ENCODE data around the gene DAPP1. TPM values are rescaled to one million over a fixed set of nuclear protein-coding genes. Genes with fewer than 3 reads are reported as not detected.

Gene DAPP1
- total RNA-seq, 2 experiments from 2014 or later: 37.9 to 39.7 TPM

DNA sequence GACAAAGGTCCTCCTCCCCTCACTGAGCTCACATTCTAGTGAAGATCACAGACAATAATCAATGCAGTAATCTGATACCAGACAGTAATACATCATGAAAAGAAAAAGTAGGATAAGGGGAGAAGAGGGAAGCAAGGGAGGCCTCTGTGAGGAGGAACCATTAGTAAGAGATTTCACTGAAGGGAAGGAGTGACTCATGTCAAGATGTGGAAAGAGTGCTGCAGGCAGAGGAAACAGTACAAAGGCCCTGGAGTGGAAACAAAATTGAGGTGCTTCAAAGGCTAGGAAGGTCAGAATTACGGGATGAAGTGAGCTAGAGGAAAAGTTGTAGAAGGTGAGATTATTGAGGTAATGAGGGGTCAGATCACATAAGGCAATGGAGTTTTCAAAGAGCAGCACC lies 39.5 kb downstream of the DAPP1 start:
- H3K9me3 Mint-ChIP-seq: no peaks in the 10 kb centered on the region
- peaks cover 60% of the 10 kb centered on the region for H3K4me1 Mint-ChIP-seq
- no peaks in the 10 kb centered on the region for H3K27me3 Mint-ChIP-seq
- peak overlapping the region; percentile 15 for H3K4me3 Mint-ChIP-seq
- DNase-seq: no peak
- H3K36me3 Mint-ChIP-seq: peaks cover 57% of the 10 kb centered on the region
- peak overlapping the region; percentile 74 for H3K27ac Mint-ChIP-seq

GRCh38 chr4:99857307-99857706 lies 40.7 kb downstream of the DAPP1 start:
- peak overlapping the region; percentile 74 for H3K27ac Mint-ChIP-seq
- H3K27me3 Mint-ChIP-seq: no peaks in the 10 kb centered on the region
- H3K4me3 Mint-ChIP-seq: peak overlapping the region; percentile 15
- no peak for DNase-seq
- H3K9me3 Mint-ChIP-seq: no peaks in the 10 kb centered on the region
- peaks cover 60% of the 10 kb centered on the region for H3K4me1 Mint-ChIP-seq
- peaks cover 61% of the 10 kb centered on the region for H3K36me3 Mint-ChIP-seq

DNA sequence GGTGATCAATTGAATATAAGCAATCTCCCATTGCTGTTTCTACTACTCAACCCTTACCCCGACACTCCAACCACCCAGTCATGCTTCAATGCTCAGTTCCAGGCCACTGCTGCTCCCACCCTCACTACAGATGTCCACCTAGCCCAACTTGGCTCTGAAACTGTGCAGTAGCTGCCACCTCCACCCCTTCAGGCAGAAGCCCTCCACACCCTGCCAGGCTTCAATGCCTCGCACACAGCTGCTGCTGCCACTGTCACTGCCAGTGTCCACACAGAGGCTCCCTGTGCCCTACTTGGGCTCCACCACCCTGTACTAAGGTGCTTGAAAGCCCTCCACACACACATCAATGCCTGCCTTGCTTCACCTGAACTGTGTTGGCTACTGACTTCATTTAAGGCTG lies 43.0 kb downstream of the DAPP1 start:
- Mint-ChIP-seq H3K4me3 (no peak overlapping the region), H3K27ac (no peak overlapping the region), H3K27me3 (no peaks in the 10 kb centered on the region), H3K4me1 (peaks cover 44% of the 10 kb centered on the region), H3K36me3 (peaks cover 43% of the 10 kb centered on the region), H3K9me3 (no peaks in the 10 kb centered on the region)
- no peak for DNase-seq

- H3K4me1 Mint-ChIP-seq: peaks cover 35% of the 10 kb centered on the region
These were observed 43.9 kb downstream of the DAPP1 start for GRCh38 chr4:99860521-99860920.

GRCh38 chr4:99861120-99861905 lies 44.7 kb downstream of the DAPP1 start:
- Mint-ChIP-seq H3K36me3 (peaks cover 38% of the 10 kb centered on the region), H3K9me3 (no peaks in the 10 kb centered on the region), H3K4me3 (no peak overlapping the region), H3K4me1 (peaks cover 31% of the 10 kb centered on the region), H3K27me3 (no peaks in the 10 kb centered on the region), H3K27ac (peak overlapping the region; percentile 42)
- DNase-seq: no peak

More at GRCh38 chr4:99860521-99860920, 43.9 kb downstream of the DAPP1 start:
- Mint-ChIP-seq H3K27me3 (no peaks in the 10 kb centered on the region), H3K9me3 (no peaks in the 10 kb centered on the region), H3K36me3 (peaks cover 40% of the 10 kb centered on the region), H3K4me3 (no peak overlapping the region), H3K27ac (no peak overlapping the region)
- DNase-seq: no peak

DNA sequence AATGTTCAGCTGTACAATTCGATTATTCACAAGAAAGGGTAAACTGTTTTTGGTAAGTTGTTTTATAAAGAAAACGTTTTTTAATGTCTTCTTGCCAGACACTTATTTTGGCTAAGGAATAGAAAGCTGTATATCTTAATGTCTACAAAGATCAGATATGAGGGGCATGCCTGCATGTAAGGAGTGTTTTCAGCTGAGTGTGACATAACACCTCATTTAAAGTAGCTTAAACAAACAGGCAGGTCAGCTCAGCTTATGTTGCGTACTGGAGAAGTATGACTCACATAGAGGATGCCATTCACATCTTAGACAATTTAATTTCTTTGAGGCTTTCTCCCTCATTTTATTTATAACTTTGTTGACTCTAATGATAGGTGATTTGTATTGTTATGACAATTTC lies 47.2 kb downstream of the DAPP1 start:
- DNase-seq: no peak

GRCh38 chr4:99868126-99868596 lies 51.5 kb downstream of the DAPP1 start:
- DNase-seq: no peak
- Mint-ChIP-seq H3K36me3 (peaks cover 30% of the 10 kb centered on the region), H3K4me3 (no peak overlapping the region), H3K9me3 (no peaks in the 10 kb centered on the region), H3K27me3 (no peaks in the 10 kb centered on the region), H3K4me1 (peaks cover 8% of the 10 kb centered on the region), H3K27ac (peak overlapping the region; percentile 55)

More for the DNA sequence above, 47.2 kb downstream of the DAPP1 start:
- H3K36me3 Mint-ChIP-seq: peaks cover 30% of the 10 kb centered on the region
- H3K9me3 Mint-ChIP-seq: no peaks in the 10 kb centered on the region
- H3K27me3 Mint-ChIP-seq: no peaks in the 10 kb centered on the region
- H3K4me1 Mint-ChIP-seq: peaks cover 19% of the 10 kb centered on the region
- H3K4me3 Mint-ChIP-seq: no peak overlapping the region
- no peak overlapping the region for H3K27ac Mint-ChIP-seq

- no peaks in the 10 kb centered on the region for H3K27me3 Mint-ChIP-seq
- peaks cover 6% of the 10 kb centered on the region for H3K4me1 Mint-ChIP-seq
- H3K36me3 Mint-ChIP-seq: peaks cover 24% of the 10 kb centered on the region
- H3K4me3 Mint-ChIP-seq: no peak overlapping the region
- no peak overlapping the region for H3K27ac Mint-ChIP-seq
- no peaks in the 10 kb centered on the region for H3K9me3 Mint-ChIP-seq
- DNase-seq: no peak
These were observed 55.9 kb downstream of the DAPP1 start for GRCh38 chr4:99872570-99872969.

- Mint-ChIP-seq H3K9me3 (no peaks in the 10 kb centered on the region), H3K36me3 (peaks cover 19% of the 10 kb centered on the region), H3K4me1 (no peaks in the 10 kb centered on the region), H3K27me3 (no peaks in the 10 kb centered on the region), H3K27ac (no peak overlapping the region), H3K4me3 (no peak overlapping the region)
- no peak for DNase-seq
These were observed 58.4 kb downstream of the DAPP1 start for GRCh38 chr4:99875071-99875470.

- no peak overlapping the region for H3K27ac Mint-ChIP-seq
- no peak for DNase-seq
These were observed 60.3 kb downstream of the DAPP1 start for GRCh38 chr4:99876946-99877345.

DNA sequence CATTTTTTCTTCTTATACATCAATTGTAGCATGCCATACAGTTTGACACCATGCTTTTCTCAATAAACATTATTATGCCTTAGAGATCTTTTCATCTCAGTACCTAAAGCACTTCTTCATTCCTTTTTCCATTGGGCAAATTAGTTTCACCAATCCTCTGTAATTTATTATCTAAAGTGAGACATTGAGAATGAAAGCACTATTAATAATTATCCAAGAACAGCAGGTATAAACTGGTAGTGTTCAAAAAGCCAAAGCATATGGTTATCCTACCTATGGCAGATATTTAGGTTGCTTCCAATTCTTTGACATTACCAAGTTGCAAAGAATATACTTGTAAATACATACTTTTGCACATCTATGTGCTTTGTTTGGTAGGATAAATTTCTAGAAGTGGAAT lies 62.0 kb downstream of the DAPP1 start:
- Mint-ChIP-seq H3K4me1 (no peaks in the 10 kb centered on the region), H3K36me3 (peaks cover 9% of the 10 kb centered on the region), H3K4me3 (no peak overlapping the region), H3K9me3 (no peaks in the 10 kb centered on the region), H3K27ac (no peak overlapping the region), H3K27me3 (no peaks in the 10 kb centered on the region)
- no peak for DNase-seq

More at GRCh38 chr4:99876946-99877345, 60.3 kb downstream of the DAPP1 start:
- H3K9me3 Mint-ChIP-seq: no peaks in the 10 kb centered on the region
- peaks cover 13% of the 10 kb centered on the region for H3K36me3 Mint-ChIP-seq
- no peaks in the 10 kb centered on the region for H3K27me3 Mint-ChIP-seq
- H3K4me1 Mint-ChIP-seq: no peaks in the 10 kb centered on the region
- no peak overlapping the region for H3K4me3 Mint-ChIP-seq

DNA sequence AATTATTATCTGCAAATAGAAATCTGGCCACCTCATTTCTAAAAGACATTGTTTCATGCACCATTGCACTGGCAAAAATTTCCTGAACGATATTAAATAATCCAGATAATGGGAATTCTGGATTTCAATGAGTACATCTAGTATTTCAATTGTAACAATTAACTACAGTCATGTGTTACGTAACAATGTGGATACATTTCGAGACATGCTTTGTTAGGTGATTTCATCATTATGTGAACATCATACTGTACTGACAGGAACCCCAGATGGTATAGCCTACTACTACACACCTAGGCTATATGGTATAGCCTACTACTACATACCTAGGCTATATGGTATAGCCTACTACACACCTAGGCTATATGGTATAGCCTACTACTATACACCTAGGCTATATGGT lies 62.8 kb downstream of the DAPP1 start:
- Mint-ChIP-seq H3K9me3 (no peaks in the 10 kb centered on the region), H3K4me3 (no peak overlapping the region), H3K36me3 (peaks cover 4% of the 10 kb centered on the region), H3K27me3 (no peaks in the 10 kb centered on the region), H3K4me1 (no peaks in the 10 kb centered on the region), H3K27ac (no peak overlapping the region)
- DNase-seq: no peak

DNA sequence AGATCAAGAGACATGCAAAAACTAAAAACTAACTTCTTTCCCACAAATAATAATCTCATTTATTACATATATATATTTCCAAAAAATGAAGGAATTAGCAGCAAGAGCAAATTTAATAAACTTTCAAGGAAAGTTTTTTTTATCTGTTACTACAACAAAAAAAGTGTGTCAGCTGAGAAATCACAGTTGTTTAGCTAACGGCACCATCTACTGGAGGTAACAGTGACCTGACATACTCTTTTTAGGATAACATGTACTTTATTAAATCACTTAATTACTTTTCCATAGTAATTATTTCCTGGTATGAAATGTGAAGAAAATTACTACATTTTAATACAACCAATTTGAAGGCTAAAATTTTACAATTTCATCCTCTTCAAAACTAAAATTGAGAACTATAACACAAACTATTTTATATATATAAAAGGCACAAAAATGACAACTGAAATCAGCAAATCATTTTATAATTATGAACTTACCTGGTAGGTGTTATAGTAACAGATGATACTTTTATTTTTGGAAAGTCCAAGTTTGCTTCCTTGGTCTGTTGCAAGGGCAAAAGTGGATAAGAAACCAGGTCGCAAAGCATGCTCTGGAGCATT lies 68.5 kb downstream of the DAPP1 start:
- H3K4me1 Mint-ChIP-seq: peaks cover 6% of the 10 kb centered on the region
- H3K27ac Mint-ChIP-seq: no peak overlapping the region
- H3K27me3 Mint-ChIP-seq: no peaks in the 10 kb centered on the region
- no peak for DNase-seq
- H3K4me3 Mint-ChIP-seq: no peak overlapping the region
- H3K9me3 Mint-ChIP-seq: no peaks in the 10 kb centered on the region
- H3K36me3 Mint-ChIP-seq: peaks cover 2% of the 10 kb centered on the region

GRCh38 chr4:99885687-99886086 lies 69.1 kb downstream of the DAPP1 start:
- Mint-ChIP-seq H3K9me3 (no peaks in the 10 kb centered on the region), H3K36me3 (peaks cover 2% of the 10 kb centered on the region), H3K27me3 (no peaks in the 10 kb centered on the region), H3K4me3 (no peak overlapping the region), H3K4me1 (peaks cover 6% of the 10 kb centered on the region), H3K27ac (no peak overlapping the region)
- no peak for DNase-seq

DNA sequence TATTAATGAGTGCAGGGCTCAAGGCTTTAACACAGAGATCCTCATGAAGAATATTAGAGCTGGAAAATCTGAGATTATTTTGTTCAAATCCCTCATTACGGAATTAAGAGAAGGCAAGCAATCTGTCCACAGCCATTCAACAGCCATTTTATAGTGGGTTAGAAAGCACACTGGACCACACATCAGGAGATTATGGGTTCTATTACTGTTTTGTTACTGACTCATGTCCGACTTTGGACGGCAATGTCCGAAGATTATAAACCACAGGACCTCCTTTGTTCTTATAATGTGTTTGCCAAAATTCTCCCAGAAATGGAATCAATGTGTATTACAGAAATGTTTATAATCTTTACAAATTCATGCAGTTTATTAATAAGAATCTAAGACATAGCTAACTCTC lies 69.5 kb downstream of the DAPP1 start:
- no peaks in the 10 kb centered on the region for H3K27me3 Mint-ChIP-seq
- no peaks in the 10 kb centered on the region for H3K9me3 Mint-ChIP-seq
- H3K36me3 Mint-ChIP-seq: peaks cover 4% of the 10 kb centered on the region
- DNase-seq: no peak
- no peak overlapping the region for H3K4me3 Mint-ChIP-seq
- H3K4me1 Mint-ChIP-seq: peaks cover 11% of the 10 kb centered on the region
- H3K27ac Mint-ChIP-seq: no peak overlapping the region

DNA sequence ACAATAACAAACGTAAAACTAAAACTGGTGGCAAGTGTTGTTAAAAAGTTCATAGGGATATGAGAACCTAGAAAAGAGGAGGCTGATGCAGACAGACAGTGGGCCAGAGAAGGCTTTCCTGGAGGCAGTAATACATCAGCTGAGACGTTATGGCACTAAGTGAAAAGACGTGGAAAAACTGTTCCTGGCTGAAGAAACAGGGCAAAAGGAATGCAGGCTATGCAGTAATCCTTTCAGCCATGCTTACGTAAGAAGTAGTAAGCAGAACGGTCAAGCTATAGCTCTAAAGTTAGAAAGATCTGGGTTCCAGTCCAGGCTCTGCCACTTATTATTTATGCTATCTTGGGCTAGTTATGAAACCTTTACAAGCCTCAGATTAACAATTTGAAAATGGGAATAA lies 71.2 kb downstream of the DAPP1 start:
- Mint-ChIP-seq H3K27ac (no peak overlapping the region), H3K4me3 (no peak overlapping the region), H3K4me1 (peaks cover 20% of the 10 kb centered on the region), H3K27me3 (no peaks in the 10 kb centered on the region), H3K36me3 (peaks cover 4% of the 10 kb centered on the region), H3K9me3 (no peaks in the 10 kb centered on the region)
- no peak for DNase-seq
